Subcutaneous adipose tissue (tissue), 4 donors: ENCODE measurements around the gene TMEM131. TPM values are rescaled to one million over a fixed set of nuclear protein-coding genes. Genes with fewer than 3 reads are reported as not detected.

Source experiments
- CTCF ChIP-seq: fragments of 450-650 bp; IDR thresholded peaks from one replicate; pipeline ENCODE4 v1.5.1; 2016; ENCODE audit warnings: low read depth, mild to moderate bottlenecking, control low read depth, antibody characterized with exemption, moderate library complexity
- total RNA-seq, 4 donors: library from RNA; depleted of rRNA; stranded (reverse); fragments of >200 nt; gene quantifications; one replicate each; pipeline ENCODE4 v1.1.0, GENCODE V29; 2016

TMEM131 gene
- total RNA-seq, 4 donors from 2014 or later = 35.5 to 44.3 (median 39.7) TPM

GRCh38 chr2:97982621-97983020 lies 13.1 kb downstream of the TMEM131 start:
- TF ChIP-seq CTCF = no peak

GRCh38 chr2:97981961-97982360 lies 13.8 kb downstream of the TMEM131 start:
- no peak for TF ChIP-seq CTCF

- no peak for TF ChIP-seq CTCF
Observed at GRCh38 chr2:97979904-97980303, 15.8 kb downstream of the TMEM131 start.

- no peak for TF ChIP-seq CTCF
Observed at GRCh38 chr2:97974471-97974870, 21.3 kb downstream of the TMEM131 start.

GRCh38 chr2:97970293-97971060 lies 25.3 kb downstream of the TMEM131 start:
- no peak for TF ChIP-seq CTCF

GRCh38 chr2:97969081-97970067 lies 26.4 kb downstream of the TMEM131 start:
- no peak for TF ChIP-seq CTCF
